Amygdala (tissue), 56 donors: ENCODE measurements around the gene CCDC8.
"Not testable (repeated sequence)": the region's sequence is repeated elsewhere in the genome, so short reads cannot be mapped to it uniquely, and the experiment has no call there.

Experiments
- DNase-seq, 56 donors: peaks; one replicate each; lab custom pipeline; 2025; lab: John Stamatoyannopoulos, UW

Gene CCDC8

GRCh38 chr19:46413262-46414031, at the start of gene CCDC8:
Gene CCDC8 (minus strand): TSS chr19:46413564. CDS start chr19:46412810, 754 bp downstream.
- peak in 29 of 56 donors; percentile 6 to 69 (median 49) for DNase-seq

- DNase-seq, result no peak
Observed at GRCh38 chr19:46461537-46461936, 48.2 kb upstream of the CCDC8 start.

- no peak for DNase-seq
Observed at GRCh38 chr19:46460981-46461380, 47.6 kb upstream of the CCDC8 start.

- no peak for DNase-seq
Observed at GRCh38 chr19:46460055-46460454, 46.7 kb upstream of the CCDC8 start.

GRCh38 chr19:46456930-46457329, 43.6 kb upstream of the CCDC8 start:
- DNase-seq, result no peak

GRCh38 chr19:46454244-46454643, 40.9 kb upstream of the CCDC8 start:
- DNase-seq, result no peak

- DNase-seq, result no peak
Observed at GRCh38 chr19:46453661-46454060, 40.3 kb upstream of the CCDC8 start.

- no peak for DNase-seq
Observed at GRCh38 chr19:46452186-46452585, 38.8 kb upstream of the CCDC8 start.

GRCh38 chr19:46451352-46451751, 38.0 kb upstream of the CCDC8 start:
- peak in 10 of 56 donors; percentile 4 to 40 (median 16) for DNase-seq

- no peak for DNase-seq
Observed at GRCh38 chr19:46450737-46451136, 37.4 kb upstream of the CCDC8 start.

GRCh38 chr19:46449228-46449627, 35.9 kb upstream of the CCDC8 start:
- no peak for DNase-seq

GRCh38 chr19:46448601-46449000, 35.2 kb upstream of the CCDC8 start:
- no peak for DNase-seq

- DNase-seq, result no peak
Observed at GRCh38 chr19:46447824-46448223, 34.5 kb upstream of the CCDC8 start.

- no peak for DNase-seq
Observed at GRCh38 chr19:46447006-46447405, 33.6 kb upstream of the CCDC8 start.

GRCh38 chr19:46446021-46446420, 32.7 kb upstream of the CCDC8 start:
- DNase-seq, result no peak

- no peak for DNase-seq
Observed at GRCh38 chr19:46442808-46443450, 29.6 kb upstream of the CCDC8 start.

GRCh38 chr19:46441866-46442265, 28.5 kb upstream of the CCDC8 start:
- DNase-seq, result no peak

GRCh38 chr19:46435689-46436088, 22.3 kb upstream of the CCDC8 start:
- DNase-seq, result not testable (repeated sequence)

GRCh38 chr19:46435009-46435408, 21.6 kb upstream of the CCDC8 start:
- peak in 44 of 56 donors; percentile 3 to 91 (median 52) for DNase-seq

- DNase-seq, result not testable (repeated sequence)
Observed at GRCh38 chr19:46433470-46433869, 20.1 kb upstream of the CCDC8 start.

- no peak for DNase-seq
Observed at GRCh38 chr19:46431824-46432223, 18.5 kb upstream of the CCDC8 start.

- no peak for DNase-seq
Observed at GRCh38 chr19:46429999-46430398, 16.6 kb upstream of the CCDC8 start.
